Measurements from ENCODE around the gene AP1S3. TPM values are rescaled to one million over a fixed set of nuclear protein-coding genes. Genes with fewer than 3 reads are reported as not detected.

AP1S3 gene
- polyA plus RNA-seq, 2 of the 4 experiments (the other 2 are of a cell fraction), result 42.9 to 57.0 TPM

DNA sequence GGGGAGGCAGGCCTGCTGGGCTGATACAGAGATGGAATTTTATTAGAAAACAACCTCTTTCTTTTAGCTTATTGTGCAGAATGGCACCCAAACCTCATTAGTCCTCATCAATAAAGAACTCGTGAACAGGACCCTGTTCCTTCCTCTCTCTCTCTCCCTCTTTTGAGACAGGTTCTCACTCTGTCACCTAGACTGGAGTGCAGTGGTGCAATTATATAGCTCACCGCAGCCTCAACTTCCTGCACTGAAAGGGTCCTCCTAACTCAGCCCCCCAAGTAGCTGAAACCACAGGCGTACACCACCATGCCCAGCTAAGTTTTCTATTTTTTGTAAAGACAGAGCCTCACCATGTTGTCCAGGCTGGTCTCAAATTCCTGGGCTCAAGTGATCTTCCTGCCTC is 21.7 kb upstream of the AP1S3 start:
- DNase-seq (ENCODE audit: low read depth in 1 of 2, low spot score in 1 of 2) (no peak), FAIRE-seq (no peak), ATAC-seq (no peak)
- Histone ChIP-seq H3K27ac (peak overlapping the region; percentile 91 to 94), H3K4me2 (no peak overlapping the region), H3K4me1 (peaks cover 78% of the 10 kb centered on the region), H3K9me3 (no peaks in the 10 kb centered on the region), H3K4me3 (no peak overlapping the region)
- TF ChIP-seq CHD2 (IDR thresholded peaks at IDR 0.05; ENCODE audit: low read length, partially characterized antibody), result no peak
- TF ChIP-seq HEYL (CRISPR knock-in tag; IDR thresholded peaks at IDR 0.05), result no peak
- TF ChIP-seq RCOR1 (IDR thresholded peaks at IDR 0.05; ENCODE audit: low read depth, low read length), result no peak
- TF ChIP-seq, protein P1, sequence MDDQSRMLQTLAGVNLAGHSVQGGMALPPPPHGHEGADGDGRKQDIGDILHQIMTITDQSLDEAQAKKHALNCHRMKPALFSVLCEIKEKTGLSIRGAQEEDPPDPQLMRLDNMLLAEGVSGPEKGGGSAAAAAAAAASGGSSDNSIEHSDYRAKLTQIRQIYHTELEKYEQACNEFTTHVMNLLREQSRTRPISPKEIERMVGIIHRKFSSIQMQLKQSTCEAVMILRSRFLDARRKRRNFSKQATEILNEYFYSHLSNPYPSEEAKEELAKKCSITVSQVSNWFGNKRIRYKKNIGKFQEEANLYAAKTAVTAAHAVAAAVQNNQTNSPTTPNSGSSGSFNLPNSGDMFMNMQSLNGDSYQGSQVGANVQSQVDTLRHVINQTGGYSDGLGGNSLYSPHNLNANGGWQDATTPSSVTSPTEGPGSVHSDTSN (IDR thresholded peaks at IDR 0.05), result no peak
- TF ChIP-seq, protein P2, sequence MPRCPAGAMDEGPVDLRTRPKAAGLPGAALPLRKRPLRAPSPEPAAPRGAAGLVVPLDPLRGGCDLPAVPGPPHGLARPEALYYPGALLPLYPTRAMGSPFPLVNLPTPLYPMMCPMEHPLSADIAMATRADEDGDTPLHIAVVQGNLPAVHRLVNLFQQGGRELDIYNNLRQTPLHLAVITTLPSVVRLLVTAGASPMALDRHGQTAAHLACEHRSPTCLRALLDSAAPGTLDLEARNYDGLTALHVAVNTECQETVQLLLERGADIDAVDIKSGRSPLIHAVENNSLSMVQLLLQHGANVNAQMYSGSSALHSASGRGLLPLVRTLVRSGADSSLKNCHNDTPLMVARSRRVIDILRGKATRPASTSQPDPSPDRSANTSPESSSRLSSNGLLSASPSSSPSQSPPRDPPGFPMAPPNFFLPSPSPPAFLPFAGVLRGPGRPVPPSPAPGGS (IDR thresholded peaks at IDR 0.05), result no peak
- TF ChIP-seq CBX8 (IDR thresholded peaks at IDR 0.05), result no peak
- TF ChIP-seq SMC3 (IDR thresholded peaks at IDR 0.05), result no peak
- 98% methylated on average over 3 of the region's 3 CpGs for WGBS (ENCODE audit: missing lambda C conversion rate)
- ChIA-PET CTCF (interaction anchor here (0.9 to 1.9 kb wide), 6 partner anchors 9 to 131 kb away, joined by 3 to 9 read pairs (median 4); no protein-coding TSS in a partner anchor), POLR2A (no interaction called here)

DNA sequence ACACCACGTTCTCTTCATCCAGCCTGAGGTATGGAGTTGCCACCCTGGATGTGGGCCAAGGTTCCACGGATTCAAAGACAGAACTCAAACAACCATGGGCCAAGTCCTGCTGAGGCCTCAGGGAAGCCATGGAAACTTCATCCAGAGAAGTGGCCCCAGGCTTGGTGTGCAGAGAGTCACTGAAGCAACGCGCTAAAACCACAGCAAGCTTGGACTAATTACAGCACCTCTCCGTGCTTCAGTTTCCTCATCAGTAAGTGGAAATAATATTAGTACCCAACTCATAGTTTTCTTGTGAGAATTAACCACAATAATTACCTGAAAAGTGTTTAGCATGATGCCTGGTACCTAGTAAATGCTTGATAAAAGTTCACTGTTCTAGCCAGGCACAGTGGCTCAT is 19.2 kb upstream of the AP1S3 start:
- no peak overlapping the region for H3K4me3 ChIP-seq
- H3K9me3 ChIP-seq, result no peaks in the 10 kb centered on the region
- no peak for DNase-seq (ENCODE audit: low read depth in 1 of 2, low spot score in 1 of 2)
- ATAC-seq, result no peak
- no peak for FAIRE-seq
- H3K27ac ChIP-seq, result peak overlapping the region; percentile 71 to 91
- POLR2A ChIA-PET, result no interaction called here
- peaks cover 66% of the 10 kb centered on the region for H3K4me1 ChIP-seq
- no peak for TF ChIP-seq CEBPB (IDR thresholded peaks at IDR 0.05)
- no peak for TF ChIP-seq FOSB (CRISPR knock-in tag; IDR thresholded peaks at IDR 0.05)
- TF ChIP-seq HEYL (CRISPR knock-in tag; IDR thresholded peaks at IDR 0.05), result no peak
- no peak for TF ChIP-seq NR3C1 (IDR thresholded peaks at IDR 0.05)
- TF ChIP-seq MAZ (IDR thresholded peaks at IDR 0.05; ENCODE audit: borderline replicate concordance, low read depth, low read length), result no peak
- TF ChIP-seq MYC (IDR thresholded peaks at IDR 0.05; ENCODE audit: borderline replicate concordance, low read length), result no peak
- TF ChIP-seq JUNB (IDR thresholded peaks at IDR 0.05), result no peak
- no peak for TF ChIP-seq MAFK (IDR thresholded peaks at IDR 0.05; ENCODE audit: partially characterized antibody)
- TF ChIP-seq, protein P3, sequence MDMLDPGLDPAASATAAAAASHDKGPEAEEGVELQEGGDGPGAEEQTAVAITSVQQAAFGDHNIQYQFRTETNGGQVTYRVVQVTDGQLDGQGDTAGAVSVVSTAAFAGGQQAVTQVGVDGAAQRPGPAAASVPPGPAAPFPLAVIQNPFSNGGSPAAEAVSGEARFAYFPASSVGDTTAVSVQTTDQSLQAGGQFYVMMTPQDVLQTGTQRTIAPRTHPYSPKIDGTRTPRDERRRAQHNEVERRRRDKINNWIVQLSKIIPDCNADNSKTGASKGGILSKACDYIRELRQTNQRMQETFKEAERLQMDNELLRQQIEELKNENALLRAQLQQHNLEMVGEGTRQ (IDR thresholded peaks at IDR 0.05), result no peak
- no peak for TF ChIP-seq ZC3H11A (IDR thresholded peaks at IDR 0.05)
- CTCF ChIA-PET, result interaction anchor here (0.6 to 1.2 kb wide), 3 partner anchors 19 to 36 kb away, joined by 3 read pairs; no protein-coding TSS in a partner anchor
- 59% methylated on average over 5 of the region's 5 CpGs for WGBS (ENCODE audit: missing lambda C conversion rate)
- peak overlapping the region; percentile 53 for H3K4me2 ChIP-seq

DNA sequence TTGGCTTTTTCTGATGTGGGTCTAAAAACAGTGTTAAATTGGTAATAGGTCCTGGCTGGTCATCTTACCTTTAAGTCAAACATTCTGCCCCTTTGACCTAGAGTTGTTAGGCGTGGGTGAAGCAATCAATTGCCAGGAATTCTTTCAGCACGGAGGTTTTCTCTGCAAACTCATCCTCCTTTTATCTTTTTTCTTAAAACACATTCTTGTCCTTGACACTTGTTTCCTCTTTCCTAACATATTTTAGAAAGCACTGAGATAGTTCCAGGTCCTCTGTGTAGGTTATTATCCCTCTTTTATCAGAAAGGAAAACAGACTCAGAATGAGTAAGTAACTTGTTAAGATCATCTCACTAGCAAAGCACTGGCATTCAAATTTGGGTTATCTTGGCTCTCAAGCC is 18.6 kb upstream of the AP1S3 start:
- CTCF ChIA-PET, result interaction anchor here (0.6 to 1.2 kb wide), 2 partner anchors 18 to 21 kb away, joined by 3 read pairs; no protein-coding TSS in a partner anchor
- H3K4me3 ChIP-seq, result no peak overlapping the region
- peak overlapping the region; percentile 71 to 91 for H3K27ac ChIP-seq
- POLR2A ChIA-PET, result no interaction called here
- 18% methylated on average over 2 of the region's 2 CpGs for WGBS (ENCODE audit: missing lambda C conversion rate)
- peak overlapping the region; percentile 53 for H3K4me2 ChIP-seq
- peak; percentile 18; the same call in 1 of the 2 replicates for TF ChIP-seq JUNB (IDR thresholded peaks at IDR 0.05)
- TF ChIP-seq GATA3 (IDR thresholded peaks at IDR 0.05; ENCODE audit: borderline replicate concordance), result peak; percentile 39; the same call in 1 of the 2 replicates
- TF ChIP-seq NFE2L2 (conservative IDR thresholded peaks at IDR 0.05; ENCODE audit: low read length), result no peak
- no peak for TF ChIP-seq JUN (IDR thresholded peaks at IDR 0.05)
- TF ChIP-seq, protein P4, sequence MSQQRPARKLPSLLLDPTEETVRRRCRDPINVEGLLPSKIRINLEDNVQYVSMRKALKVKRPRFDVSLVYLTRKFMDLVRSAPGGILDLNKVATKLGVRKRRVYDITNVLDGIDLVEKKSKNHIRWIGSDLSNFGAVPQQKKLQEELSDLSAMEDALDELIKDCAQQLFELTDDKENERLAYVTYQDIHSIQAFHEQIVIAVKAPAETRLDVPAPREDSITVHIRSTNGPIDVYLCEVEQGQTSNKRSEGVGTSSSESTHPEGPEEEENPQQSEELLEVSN (IDR thresholded peaks at IDR 0.05; ENCODE audit: borderline replicate concordance, low read depth), result no peak
- TF ChIP-seq SMC3 (IDR thresholded peaks at IDR 0.05), result no peak
- no peak for TF ChIP-seq EHF (CRISPR knock-in tag; IDR thresholded peaks at IDR 0.05)
- no peak for TF ChIP-seq MAFK (IDR thresholded peaks at IDR 0.05; ENCODE audit: partially characterized antibody)
- no peak for TF ChIP-seq NR3C1 (IDR thresholded peaks at IDR 0.05)
- TF ChIP-seq, protein P1 (IDR thresholded peaks at IDR 0.05), result no peak
- peak in 1 of 2 experiments; percentile 66; a peak in 2 of 5 replicates for TF ChIP-seq EP300 (IDR thresholded peaks at IDR 0.05)
- no peak for TF ChIP-seq KDM5A (IDR thresholded peaks at IDR 0.05)
- peak; percentile 74 to 77; a peak in 3 of 4 replicates for TF ChIP-seq CEBPB (IDR thresholded peaks at IDR 0.05)
- FAIRE-seq (no peak), ATAC-seq (no peak), DNase-seq (ENCODE audit: low read depth in 1 of 2, low spot score in 1 of 2) (no peak)
- H3K9me3 ChIP-seq, result no peaks in the 10 kb centered on the region
- peaks cover 65% of the 10 kb centered on the region for H3K4me1 ChIP-seq
